Lung microvascular endothelial cell (primary cell): Measurements from ENCODE around the gene SWSAP1. TPM values are rescaled to one million over a fixed set of nuclear protein-coding genes. Genes with fewer than 3 reads are reported as not detected.

Source experiments
- DNase-seq, 2 donors: peaks; one replicate each; pipeline versions ENCODE4 v3.0.0 to v3.0.0-alpha.2; 2010; ENCODE audit warnings: low read depth in 2 of 2
- total RNA-seq: library from RNA; depleted of rRNA; stranded (reverse); fragments of >200 nt; gene quantifications from 2 replicates; pipeline ENCODE4 v1.2.1, GENCODE V29; 2014

Gene SWSAP1
- total RNA-seq, 1 donor from 2014 or later, result 1.2 TPM

DNA sequence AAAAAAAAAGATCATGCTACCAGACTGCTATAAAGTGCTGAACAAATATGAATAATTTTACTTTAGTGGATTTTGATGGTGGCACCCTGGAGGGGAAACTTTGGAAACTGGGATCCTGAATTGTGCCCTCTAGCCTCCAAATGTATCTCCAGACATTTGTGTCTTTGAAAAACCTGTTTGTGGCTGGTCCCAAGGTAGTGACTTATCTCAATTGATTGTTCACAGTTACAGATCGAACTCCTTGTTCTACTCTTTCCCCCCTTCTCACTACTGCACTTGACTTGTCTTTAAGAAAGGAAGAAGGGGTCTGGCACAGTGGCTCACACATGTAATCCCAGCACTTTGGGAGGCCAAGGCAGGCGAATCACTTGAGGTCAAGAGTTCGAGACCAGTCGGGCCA, 34.1 kb downstream of the SWSAP1 start:
- no peak for DNase-seq

DNA sequence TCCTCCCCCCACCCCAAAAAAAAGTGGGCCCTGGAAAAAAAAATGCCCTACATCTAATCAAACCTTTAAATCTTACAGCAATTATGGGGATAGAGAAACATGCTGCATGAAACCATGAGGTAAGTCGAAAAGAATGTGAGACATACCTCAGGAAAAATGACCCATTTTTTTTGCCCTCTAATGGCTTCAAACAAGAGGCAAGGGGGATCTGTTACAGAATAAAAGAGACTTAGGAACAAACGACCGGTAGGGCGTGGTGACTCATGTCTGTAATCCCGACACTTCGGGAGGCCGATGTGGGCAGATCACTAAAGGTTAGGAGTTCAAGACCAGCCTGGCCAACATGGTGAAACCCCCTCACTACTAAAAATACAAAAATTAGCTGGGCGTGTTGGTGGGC, 36.2 kb downstream of the SWSAP1 start:
- no peak for DNase-seq

GRCh38 chr19:11414544-11414943, 40.1 kb downstream of the SWSAP1 start:
- no peak for DNase-seq

GRCh38 chr19:11416346-11417052, 42.0 kb downstream of the SWSAP1 start:
- DNase-seq, result no peak

DNA sequence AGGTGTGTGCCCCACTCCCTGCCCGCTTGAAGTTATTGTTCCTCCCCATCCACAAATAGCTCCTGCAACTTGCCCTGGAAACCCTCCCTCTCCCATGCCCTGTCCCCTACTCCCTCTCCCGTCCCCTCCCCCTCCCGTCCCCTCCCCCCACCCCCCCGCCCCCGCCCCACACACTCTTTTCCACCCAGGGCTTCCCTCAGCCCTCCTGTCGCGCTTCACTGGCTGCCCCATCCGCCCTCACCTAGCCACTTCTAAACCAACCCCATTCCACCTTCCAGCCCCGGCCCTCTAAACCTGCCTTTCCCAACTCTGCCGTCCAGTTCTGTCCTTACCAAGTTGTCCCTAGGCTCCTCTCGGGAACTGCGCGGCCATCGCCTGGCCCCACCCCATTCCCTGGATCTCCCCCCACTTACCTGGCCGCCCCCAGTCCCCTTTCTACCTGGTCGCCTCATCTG, 43.7 kb downstream of the SWSAP1 start:
- DNase-seq, result no peak

DNA sequence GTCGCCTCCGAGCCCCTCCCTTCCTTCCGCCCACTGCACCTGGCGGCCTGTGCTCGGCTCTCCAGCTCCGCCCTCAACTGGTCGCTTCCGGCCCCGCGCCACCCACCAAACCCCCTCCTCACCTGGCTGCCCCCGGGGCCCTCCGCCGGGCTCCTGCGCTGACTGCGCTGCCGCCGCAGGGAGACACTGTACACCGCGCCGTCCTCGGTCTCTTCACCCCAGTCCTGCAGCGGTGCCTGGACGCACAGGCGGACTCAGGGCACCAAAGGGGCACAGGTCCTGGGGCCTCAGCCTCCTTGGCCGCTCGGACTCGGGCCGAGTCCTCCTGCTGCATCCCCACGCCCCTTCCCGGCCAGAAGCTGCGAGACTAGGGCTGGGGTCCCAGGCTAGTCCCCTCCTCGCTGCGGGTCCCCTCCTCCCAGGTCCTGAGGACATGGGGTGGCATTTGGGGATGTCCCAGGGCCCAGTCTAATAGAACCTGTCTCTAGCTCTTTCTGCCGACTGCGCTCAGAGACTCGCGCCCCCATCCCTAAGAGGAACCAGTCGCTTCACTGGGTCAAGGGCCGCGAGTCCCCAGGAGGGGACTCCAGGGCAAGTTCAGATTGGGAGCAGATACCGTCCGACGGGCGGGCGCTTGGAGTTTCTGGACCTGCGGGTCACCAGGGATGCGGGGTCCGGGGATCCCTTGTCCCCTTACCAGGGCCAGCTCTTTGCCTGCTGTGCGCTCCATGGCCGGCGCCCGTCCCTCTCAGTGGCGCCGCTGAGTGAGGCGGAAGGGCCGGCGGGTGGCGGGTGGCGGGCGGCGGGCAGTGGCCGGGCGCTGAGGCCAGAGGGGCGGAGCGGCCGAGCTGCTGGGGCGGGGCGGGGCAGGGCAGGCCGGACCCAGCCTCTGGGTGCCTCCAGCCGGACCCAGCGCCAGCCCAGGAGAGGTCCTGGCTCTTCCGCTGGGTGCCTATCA, 44.4 kb downstream of the SWSAP1 start, which contains the start of gene RGL3:
RGL3 (minus strand) TSS at position 766 of the 958 bp plus-strand sequence; CDS start at position 730, 36 bp downstream.
- peak in 1 of 2 donors; percentile 31 for DNase-seq

- DNase-seq, result peak in 1 of 2 donors; percentile 33
Measured at GRCh38 chr19:11420429-11421370, 46.2 kb downstream of the SWSAP1 start.

DNA sequence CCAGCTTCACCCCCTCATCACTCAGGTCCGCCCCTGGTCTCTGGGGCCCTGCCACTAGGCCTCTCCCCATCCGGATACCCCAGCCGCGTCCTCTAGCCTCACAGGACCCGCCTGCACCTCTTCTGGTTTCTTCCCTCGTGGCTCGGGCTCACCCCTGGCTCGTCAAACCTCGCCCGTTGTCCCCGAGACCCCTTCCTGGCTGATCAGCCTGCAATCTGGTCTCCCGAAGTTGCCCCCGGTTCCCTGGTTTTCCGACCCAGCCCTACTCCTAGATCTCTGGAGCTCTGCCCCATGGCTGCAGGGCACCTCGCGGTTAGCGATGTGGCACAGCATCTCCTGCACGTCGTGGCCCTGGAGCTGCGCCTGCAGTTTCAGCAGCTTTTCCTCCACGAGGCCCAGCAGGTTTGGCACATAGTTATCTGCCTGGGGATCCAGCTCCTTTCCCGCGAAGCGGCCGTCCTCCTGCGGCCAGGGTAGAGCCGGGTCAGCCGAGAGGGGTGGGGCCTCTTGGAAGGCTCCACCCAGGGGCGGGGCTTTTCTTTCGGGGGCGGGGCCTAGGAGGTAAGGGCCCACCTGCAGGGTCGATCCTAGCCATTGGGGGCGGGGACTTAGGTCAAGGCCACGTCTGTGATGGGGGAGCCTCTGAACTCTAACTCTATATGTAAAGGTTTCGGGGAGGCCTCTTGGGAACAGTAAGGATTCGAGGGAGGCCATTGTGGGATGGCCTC, 47.1 kb downstream of the SWSAP1 start:
- peak in 1 of 2 donors; percentile 14 for DNase-seq

- no peak for DNase-seq
Measured at GRCh38 chr19:11422163-11423065, 47.9 kb downstream of the SWSAP1 start.

- no peak for DNase-seq
Measured at GRCh38 chr19:11423164-11423790, 48.8 kb downstream of the SWSAP1 start.

- no peak for DNase-seq
Measured at GRCh38 chr19:11423791-11424181, 49.3 kb downstream of the SWSAP1 start.

Other genes starting within 250 kb of the SWSAP1 start
- gene SPC24, start 218.9 kb upstream of the SWSAP1 start, total RNA-seq, result 14.3 and 35.7 TPM in 2 replicates
- 39.0 and 110 TPM in 2 replicates for gene KANK2, start 177.1 kb upstream of the SWSAP1 start, total RNA-seq
- gene ANGPTL8, start 135.0 kb upstream of the SWSAP1 start, total RNA-seq, result not detected in 2 replicates
- 46.0 and 46.4 TPM in 2 replicates for gene DOCK6, start 112.1 kb upstream of the SWSAP1 start, total RNA-seq
- not detected in 2 replicates for gene TSPAN16, start 78.5 kb upstream of the SWSAP1 start, total RNA-seq
- 29.0 and 31.5 TPM in 2 replicates for gene RAB3D, start 35.0 kb upstream of the SWSAP1 start, total RNA-seq
- gene TMEM205, start 28.4 kb upstream of the SWSAP1 start, total RNA-seq, result 83.7 and 105 TPM in 2 replicates
- 3.9 and 6.2 TPM in 2 replicates for gene CCDC159, start 28.1 kb upstream of the SWSAP1 start, total RNA-seq
- gene PLPPR2, start 19.2 kb upstream of the SWSAP1 start, total RNA-seq, result 6.5 and 6.9 TPM in 2 replicates
- 5.0 and 5.8 TPM in 2 replicates for gene EPOR, start 9.6 kb downstream of the SWSAP1 start, total RNA-seq
- gene RGL3, start 44.6 kb downstream of the SWSAP1 start, total RNA-seq, result 0.22 and 1.8 TPM in 2 replicates
- under 0.01 TPM in 1 of 2 replicates, not detected in the other for gene ODAD3, start 60.5 kb downstream of the SWSAP1 start, total RNA-seq
- 103 and 132 TPM in 2 replicates for gene PRKCSH, start 61.0 kb downstream of the SWSAP1 start, total RNA-seq
- not detected in 2 replicates for gene ELAVL3, start 106.4 kb downstream of the SWSAP1 start, total RNA-seq
- 5.2 and 7.5 TPM in 2 replicates for gene ZNF653, start 131.2 kb downstream of the SWSAP1 start, total RNA-seq
- 21.4 and 23.8 TPM in 2 replicates for gene ECSIT, start 154.5 kb downstream of the SWSAP1 start, total RNA-seq
- gene CNN1, start 164.2 kb downstream of the SWSAP1 start, total RNA-seq, result 0.20 and 0.22 TPM in 2 replicates
- gene ELOF1, start 184.6 kb downstream of the SWSAP1 start, total RNA-seq, result 19.2 and 27.2 TPM in 2 replicates
- gene ACP5, start 203.0 kb downstream of the SWSAP1 start, total RNA-seq, result under 0.01 and 0.60 TPM in 2 replicates
- 16.8 and 24.0 TPM in 2 replicates for gene ZNF627, start 222.8 kb downstream of the SWSAP1 start, total RNA-seq